Neural cell (in vitro differentiated cells): ENCODE results near the gene CHI3L1. TPM values are rescaled to one million over a fixed set of nuclear protein-coding genes. Genes with fewer than 3 reads are reported as not detected.

Experiments used
- H2AFZ ChIP-seq: fragments of 200-600, 300-800 bp; sonication (generic), shearing (Covaris generic); 2 replicates; pipeline ENCODE4 v1.6.0; 2014; ENCODE audit warnings: low read depth, mild to moderate bottlenecking, antibody characterized with exemption, low read length, moderate library complexity
- H3F3A ChIP-seq: fragments of 200-600 bp; shearing (Covaris generic); 2 replicates; pipeline ENCODE4 v1.6.1; 2016; ENCODE audit warnings: mild to moderate bottlenecking, moderate library complexity, mixed read lengths, antibody characterized with exemption, low read length; ENCODE audit not compliant: insufficient read depth, poor library complexity, severe bottlenecking
- H3K27ac ChIP-seq: fragments of 200-600, 300-800 bp; sonication (generic), shearing (Covaris generic); 2 replicates; pipeline ENCODE4 v1.5.1; 2014; ENCODE audit warnings: mild to moderate bottlenecking, low read length, moderate library complexity
- H3K27me3 ChIP-seq: fragments of 300-800, 200-600 bp; sonication (generic), shearing (Covaris generic); 2 replicates; pipeline ENCODE4 v1.6.0; 2014; ENCODE audit warnings: mild to moderate bottlenecking, low read depth, low read length, moderate library complexity; ENCODE audit not compliant: insufficient read depth
- H3K36me3 ChIP-seq: fragments of 300-800, 200-600 bp; sonication (generic), shearing (Covaris generic); 2 replicates; pipeline ENCODE4 v1.5.1; 2014; ENCODE audit warnings: mild to moderate bottlenecking, antibody characterized with exemption, low read length, moderate library complexity; ENCODE audit not compliant: insufficient read depth
- H3K4me2 ChIP-seq: fragments of 300-800, 200-600 bp; sonication (generic), shearing (Covaris generic); 2 replicates; pipeline ENCODE4 v1.6.0; 2014; ENCODE audit warnings: mild to moderate bottlenecking, low read length
- H3K4me3 ChIP-seq: fragments of 300-800, 200-600 bp; sonication (generic), shearing (Covaris generic); 2 replicates; pipeline ENCODE4 v1.5.1; 2014; ENCODE audit warnings: mild to moderate bottlenecking, low read length, moderate library complexity
- H3K79me2 ChIP-seq: fragments of 200-600 bp; shearing (Covaris generic); replicated peaks from 2 replicates; pipeline ENCODE4 v1.6.0; 2014; ENCODE audit warnings: mild to moderate bottlenecking, low read length, moderate library complexity; ENCODE audit not compliant: insufficient read depth
- H3K9ac ChIP-seq: fragments of 300-800, 200-600 bp; sonication (generic), shearing (Covaris generic); 2 replicates; pipeline ENCODE4 v1.6.1; 2016; ENCODE audit warnings: mild to moderate bottlenecking, low read length, mixed read lengths
- H3K9me2 ChIP-seq: fragments of 200-600 bp; shearing (Covaris generic); 2 replicates; pipeline ENCODE4 v1.6.1; 2016; ENCODE audit warnings: mild to moderate bottlenecking, low read length, mixed read lengths; ENCODE audit not compliant: insufficient read depth
- H3K9me3 ChIP-seq: fragments of 200-600, 300-800 bp; sonication (generic), shearing (Covaris generic); 2 replicates; pipeline ENCODE4 v1.6.1; 2016; ENCODE audit warnings: mild to moderate bottlenecking, mixed run types, low read length, moderate library complexity, mixed read lengths
- H4K20me1 ChIP-seq: fragments of 200-600 bp; shearing (Covaris generic); 2 replicates; pipeline ENCODE4 v1.6.1; 2016; ENCODE audit warnings: mild to moderate bottlenecking, mixed run types; ENCODE audit not compliant: insufficient read depth
- EP300 ChIP-seq: fragments of 450-650 bp; conservative IDR thresholded peaks from 2 replicates; pipeline ENCODE4 v1.6.1; 2014; ENCODE audit warnings: antibody characterized with exemption, mild to moderate bottlenecking, moderate library complexity; ENCODE audit not compliant: poor library complexity, severe bottlenecking
- EZH2 ChIP-seq: fragments of 200-600, 300-800 bp; shearing (Covaris generic), sonication (generic); IDR thresholded peaks from 2 replicates; pipeline ENCODE4 v1.6.1; 2014; ENCODE audit warnings: antibody characterized with exemption, low read length, borderline replicate concordance, mild to moderate bottlenecking; ENCODE audit not compliant: insufficient read depth, poor library complexity, severe bottlenecking
- MXI1 ChIP-seq: fragments of 450-650 bp; conservative IDR thresholded peaks from 2 replicates; pipeline ENCODE4 v1.6.1; 2014; ENCODE audit warnings: antibody characterized with exemption, mild to moderate bottlenecking; ENCODE audit not compliant: poor library complexity, severe bottlenecking
- POLR2AphosphoS5 ChIP-seq: IDR thresholded peaks from 2 replicates; pipeline ENCODE4 v1.6.1; 2012
- RAD21 ChIP-seq: fragments of 450-650 bp; conservative IDR thresholded peaks from 2 replicates; pipeline ENCODE4 v1.6.1; 2014; ENCODE audit warnings: antibody characterized with exemption, mild to moderate bottlenecking, moderate library complexity
- SMC3 ChIP-seq: fragments of 450-650 bp; conservative IDR thresholded peaks from 2 replicates; pipeline ENCODE4 v1.6.1; 2014; ENCODE audit warnings: antibody characterized with exemption, mild to moderate bottlenecking, moderate library complexity; ENCODE audit not compliant: poor library complexity
- TAF1 ChIP-seq: IDR thresholded peaks from 2 replicates; pipeline ENCODE4 v1.6.1; 2012; ENCODE audit warnings: low read depth
- polyA plus RNA-seq: library from polyadenylated mRNA; depleted of rRNA; stranded (reverse); fragments of >200 nt; gene quantifications from 2 replicates; pipeline ENCODE4 v1.2.3, GENCODE V29; 2014
- TF ChIP-seq, protein P1 (sequence below): fragments of 450-650 bp; IDR thresholded peaks from 2 replicates; pipeline ENCODE4 v1.5.1; 2014; ENCODE audit warnings: antibody characterized with exemption, mild to moderate bottlenecking, moderate library complexity; ENCODE audit not compliant: poor library complexity, severe bottlenecking
- TF ChIP-seq, protein P2 (sequence below): IDR thresholded peaks from 2 replicates; pipeline ENCODE4 v1.6.1; 2012; ENCODE audit warnings: borderline replicate concordance

The CHI3L1 gene
- polyA plus RNA-seq, 1 donor from 2014 or later, result not detected

GRCh38 chr1:203185585-203185984 is 919 bp downstream of the CHI3L1 start:
- TF ChIP-seq TAF1 (no peak), RAD21 (no peak), EP300 (no peak), POLR2AphosphoS5 (no peak), EZH2 (no peak), MXI1 (no peak), SMC3 (no peak)
- TF ChIP-seq, protein P1, sequence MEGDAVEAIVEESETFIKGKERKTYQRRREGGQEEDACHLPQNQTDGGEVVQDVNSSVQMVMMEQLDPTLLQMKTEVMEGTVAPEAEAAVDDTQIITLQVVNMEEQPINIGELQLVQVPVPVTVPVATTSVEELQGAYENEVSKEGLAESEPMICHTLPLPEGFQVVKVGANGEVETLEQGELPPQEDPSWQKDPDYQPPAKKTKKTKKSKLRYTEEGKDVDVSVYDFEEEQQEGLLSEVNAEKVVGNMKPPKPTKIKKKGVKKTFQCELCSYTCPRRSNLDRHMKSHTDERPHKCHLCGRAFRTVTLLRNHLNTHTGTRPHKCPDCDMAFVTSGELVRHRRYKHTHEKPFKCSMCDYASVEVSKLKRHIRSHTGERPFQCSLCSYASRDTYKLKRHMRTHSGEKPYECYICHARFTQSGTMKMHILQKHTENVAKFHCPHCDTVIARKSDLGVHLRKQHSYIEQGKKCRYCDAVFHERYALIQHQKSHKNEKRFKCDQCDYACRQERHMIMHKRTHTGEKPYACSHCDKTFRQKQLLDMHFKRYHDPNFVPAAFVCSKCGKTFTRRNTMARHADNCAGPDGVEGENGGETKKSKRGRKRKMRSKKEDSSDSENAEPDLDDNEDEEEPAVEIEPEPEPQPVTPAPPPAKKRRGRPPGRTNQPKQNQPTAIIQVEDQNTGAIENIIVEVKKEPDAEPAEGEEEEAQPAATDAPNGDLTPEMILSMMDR, result no peak
- TF ChIP-seq, protein P2, sequence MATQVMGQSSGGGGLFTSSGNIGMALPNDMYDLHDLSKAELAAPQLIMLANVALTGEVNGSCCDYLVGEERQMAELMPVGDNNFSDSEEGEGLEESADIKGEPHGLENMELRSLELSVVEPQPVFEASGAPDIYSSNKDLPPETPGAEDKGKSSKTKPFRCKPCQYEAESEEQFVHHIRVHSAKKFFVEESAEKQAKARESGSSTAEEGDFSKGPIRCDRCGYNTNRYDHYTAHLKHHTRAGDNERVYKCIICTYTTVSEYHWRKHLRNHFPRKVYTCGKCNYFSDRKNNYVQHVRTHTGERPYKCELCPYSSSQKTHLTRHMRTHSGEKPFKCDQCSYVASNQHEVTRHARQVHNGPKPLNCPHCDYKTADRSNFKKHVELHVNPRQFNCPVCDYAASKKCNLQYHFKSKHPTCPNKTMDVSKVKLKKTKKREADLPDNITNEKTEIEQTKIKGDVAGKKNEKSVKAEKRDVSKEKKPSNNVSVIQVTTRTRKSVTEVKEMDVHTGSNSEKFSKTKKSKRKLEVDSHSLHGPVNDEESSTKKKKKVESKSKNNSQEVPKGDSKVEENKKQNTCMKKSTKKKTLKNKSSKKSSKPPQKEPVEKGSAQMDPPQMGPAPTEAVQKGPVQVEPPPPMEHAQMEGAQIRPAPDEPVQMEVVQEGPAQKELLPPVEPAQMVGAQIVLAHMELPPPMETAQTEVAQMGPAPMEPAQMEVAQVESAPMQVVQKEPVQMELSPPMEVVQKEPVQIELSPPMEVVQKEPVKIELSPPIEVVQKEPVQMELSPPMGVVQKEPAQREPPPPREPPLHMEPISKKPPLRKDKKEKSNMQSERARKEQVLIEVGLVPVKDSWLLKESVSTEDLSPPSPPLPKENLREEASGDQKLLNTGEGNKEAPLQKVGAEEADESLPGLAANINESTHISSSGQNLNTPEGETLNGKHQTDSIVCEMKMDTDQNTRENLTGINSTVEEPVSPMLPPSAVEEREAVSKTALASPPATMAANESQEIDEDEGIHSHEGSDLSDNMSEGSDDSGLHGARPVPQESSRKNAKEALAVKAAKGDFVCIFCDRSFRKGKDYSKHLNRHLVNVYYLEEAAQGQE, result no peak
- Histone ChIP-seq H3K36me3 (no peaks in the 10 kb centered on the region), H3K9me2 (no peaks in the 10 kb centered on the region), H3K27me3 (no peaks in the 10 kb centered on the region), H3K9ac (no peak overlapping the region), H3K4me2 (no peak overlapping the region), H3F3A (no peaks in the 10 kb centered on the region), H3K9me3 (no peaks in the 10 kb centered on the region), H3K79me2 (no peaks in the 10 kb centered on the region), H3K4me3 (no peak overlapping the region), H2AFZ (no peak overlapping the region), H3K27ac (no peak overlapping the region), H4K20me1 (no peaks in the 10 kb centered on the region)

DNA sequence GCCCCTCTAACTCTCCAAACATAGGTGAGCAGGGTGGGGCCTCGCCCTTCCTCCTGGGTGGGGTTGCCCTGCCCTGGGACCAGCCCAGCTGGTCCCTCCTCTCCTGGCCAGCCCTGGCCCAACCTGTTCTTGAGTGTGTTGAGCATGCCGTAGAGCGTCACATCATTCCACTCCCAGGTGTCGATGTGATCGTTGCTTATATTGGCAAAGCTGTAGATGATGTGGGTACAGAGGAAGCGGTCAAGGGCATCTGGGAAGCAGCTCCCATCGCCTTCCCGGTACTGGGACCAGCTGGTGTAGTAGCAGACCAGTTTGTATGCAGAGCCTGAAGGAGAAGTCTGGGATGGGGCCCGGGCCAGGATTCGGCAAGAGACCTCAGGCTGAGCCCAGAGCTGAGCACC is 1.4 kb downstream of the CHI3L1 start:
- no peak overlapping the region for H3K4me2 ChIP-seq
- H3K9me2 ChIP-seq, result no peaks in the 10 kb centered on the region
- H3K9ac ChIP-seq, result no peak overlapping the region
- H3K27me3 ChIP-seq, result no peaks in the 10 kb centered on the region
- TF ChIP-seq SMC3 (no peak), TAF1 (no peak), EZH2 (no peak), RAD21 (no peak), POLR2AphosphoS5 (no peak), EP300 (no peak), MXI1 (no peak)
- TF ChIP-seq, protein P1, result no peak
- TF ChIP-seq, protein P2, result no peak
- no peaks in the 10 kb centered on the region for H3K79me2 ChIP-seq
- no peaks in the 10 kb centered on the region for H3F3A ChIP-seq
- no peak overlapping the region for H3K4me3 ChIP-seq
- H3K9me3 ChIP-seq, result no peaks in the 10 kb centered on the region
- H4K20me1 ChIP-seq, result no peaks in the 10 kb centered on the region
- H2AFZ ChIP-seq, result no peak overlapping the region
- H3K27ac ChIP-seq, result no peak overlapping the region
- H3K36me3 ChIP-seq, result no peaks in the 10 kb centered on the region
